PFSK-1 (cell line): ENCODE data around the gene LYSMD3.

ENCODE experiments used
- FOXP2 ChIP-seq: optimal IDR thresholded peaks from 2 replicates; pipeline ENCODE3; 2011; ENCODE audit warnings: borderline replicate concordance, control low read depth, inconsistent platforms; ENCODE audit not compliant: insufficient read depth; ENCODE audit errors: extremely low read length, extremely low read depth
- POLR2AphosphoS5 ChIP-seq: IDR thresholded peaks from 2 replicates; pipeline ENCODE4 v1.6.1; 2012; ENCODE audit warnings: low read depth, mild to moderate bottlenecking, control low read depth, low read length, moderate library complexity
- REST ChIP-seq, 2 experiments: IDR thresholded peaks; 2 replicates each; pipeline versions ENCODE4 v1.6.1 to v1.8.0; 2011 to 2012; ENCODE audit warnings: low read depth in 2 of 2, low read length in 2 of 2, control low read depth in 1 of 2, inconsistent platforms in 1 of 2, mild to moderate bottlenecking in 1 of 2, moderate library complexity in 1 of 2; ENCODE audit not compliant: insufficient read depth in 1 of 2
- SIN3A ChIP-seq: IDR thresholded peaks from 2 replicates; pipeline ENCODE4 v1.6.1; 2012; ENCODE audit warnings: mild to moderate bottlenecking, low read length, moderate library complexity, borderline replicate concordance; ENCODE audit not compliant: insufficient read depth
- TAF1 ChIP-seq: IDR thresholded peaks from 2 replicates; pipeline ENCODE4 v1.6.1; 2012; ENCODE audit warnings: low read length, control low read depth, borderline replicate concordance; ENCODE audit not compliant: insufficient read depth

The LYSMD3 gene

GRCh38 chr5:90553711-90554110 is 24.3 kb upstream of the LYSMD3 start:
- TF ChIP-seq TAF1 (no peak), REST (IDR thresholded peaks at IDR 0.05; ENCODE audit: insufficient read depth in 1 of 2, low read depth in 2 of 2, low read length in 2 of 2) (no peak), FOXP2 (no peak), POLR2AphosphoS5 (no peak), SIN3A (no peak)

GRCh38 chr5:90551376-90551775 is 22.0 kb upstream of the LYSMD3 start:
- TF ChIP-seq FOXP2 (no peak), POLR2AphosphoS5 (no peak), REST (IDR thresholded peaks at IDR 0.05; ENCODE audit: insufficient read depth in 1 of 2, low read depth in 2 of 2, low read length in 2 of 2) (no peak), TAF1 (no peak), SIN3A (no peak)

GRCh38 chr5:90550963-90551362 is 21.6 kb upstream of the LYSMD3 start:
- TF ChIP-seq SIN3A (no peak), TAF1 (no peak), FOXP2 (no peak), POLR2AphosphoS5 (no peak), REST (IDR thresholded peaks at IDR 0.05; ENCODE audit: insufficient read depth in 1 of 2, low read depth in 2 of 2, low read length in 2 of 2) (no peak)

- no peak for TF ChIP-seq FOXP2
- no peak for TF ChIP-seq REST (IDR thresholded peaks at IDR 0.05; ENCODE audit: insufficient read depth in 1 of 2, low read depth in 2 of 2, low read length in 2 of 2)
- no peak for TF ChIP-seq TAF1
- TF ChIP-seq POLR2AphosphoS5, result no peak
- no peak for TF ChIP-seq SIN3A
Observed at GRCh38 chr5:90549729-90550275, 20.4 kb upstream of the LYSMD3 start.

- TF ChIP-seq SIN3A, result no peak
- TF ChIP-seq POLR2AphosphoS5, result no peak
- no peak for TF ChIP-seq FOXP2
- TF ChIP-seq REST (IDR thresholded peaks at IDR 0.05; ENCODE audit: insufficient read depth in 1 of 2, low read depth in 2 of 2, low read length in 2 of 2), result no peak
- TF ChIP-seq TAF1, result no peak
Observed at GRCh38 chr5:90549223-90549622, 19.8 kb upstream of the LYSMD3 start.
